Endothelial cell of umbilical vein (primary cell): ENCODE data around the gene GSTP1. TPM values are rescaled to one million over a fixed set of nuclear protein-coding genes. Genes with fewer than 3 reads are reported as not detected.

Experiments used
- BruUV-seq: library from RNA; stranded (reverse); fragments of 400-500 nt; replicated peaks from 2 replicates; lab custom pipeline; 2021; lab: Mats Ljungman, UMichigan
- CTCF ChIA-PET: fragments of 300-600, 350-600 bp; sonication (Branson Sonifier 250); formaldehyde crosslinking; loops from one replicate; lab custom pipeline; 2021; ENCODE audit warnings: antibody characterized with exemption, inconsistent platforms; lab: Charles Lee
- POLR2A ChIA-PET: fragments of 300-600, 350-600 bp; sonication (Branson Sonifier 250); formaldehyde crosslinking; loops from one replicate; lab custom pipeline; 2021; ENCODE audit warnings: antibody characterized with exemption, inconsistent platforms; lab: Charles Lee
- DNase-seq: peaks from one replicate; pipeline ENCODE4 v3.0.0-alpha.2; 2011; ENCODE audit warnings: low read depth, low spot score
- FAIRE-seq: peaks from 2 replicates; lab custom pipeline; 2011; peaks lifted over from hg19 to GRCh38; lab: Jason Lieb, UNC
- H2AFZ ChIP-seq: 2 replicates; pipeline ENCODE4 v1.6.0; 2012; ENCODE audit warnings: low read depth, low read length, control low read depth, inconsistent platforms
- H3K27ac ChIP-seq: 2 replicates; pipeline ENCODE4 v1.5.1; 2011; ENCODE audit warnings: low read depth, mild to moderate bottlenecking, control low read depth, low read length, moderate library complexity; ENCODE audit not compliant: insufficient read depth
- H3K27me3 ChIP-seq, 2 experiments: 2 replicates each; pipeline versions ENCODE4 v1.6.0 to v1.6.1; 2011; ENCODE audit warnings: low read length in 2 of 2, mixed read lengths in 1 of 2; ENCODE audit not compliant: control insufficient read depth in 2 of 2, insufficient read depth in 2 of 2
- H3K36me3 ChIP-seq, 2 experiments: 2 replicates in 1 of 2; 3 replicates in 1 of 2; pipeline ENCODE4 v1.5.1; 2011; ENCODE audit warnings: low read length in 2 of 2, mild to moderate bottlenecking in 1 of 2, moderate library complexity in 1 of 2; ENCODE audit not compliant: control insufficient read depth in 2 of 2, insufficient read depth in 2 of 2; ENCODE audit errors: extremely low read depth in 1 of 2
- H3K4me1 ChIP-seq: 3 replicates; pipeline ENCODE4 v1.5.1; 2011; ENCODE audit warnings: mild to moderate bottlenecking, low read length; ENCODE audit not compliant: control insufficient read depth, insufficient read depth; ENCODE audit errors: extremely low read depth
- H3K4me2 ChIP-seq: 2 replicates; pipeline ENCODE4 v1.6.1; 2011; ENCODE audit warnings: low read length, control low read depth, mixed read lengths; ENCODE audit not compliant: insufficient read depth
- H3K4me3 ChIP-seq, 3 experiments: fragments of 200-600 bp in 1 of 3; sonication (generic), shearing (Covaris generic) in 1 of 3; replicated peaks in 1 of 3; 2 replicates each; pipeline ENCODE4 v1.5.1; 2011 to 2016; ENCODE audit warnings: control low read depth in 3 of 3, low read length in 3 of 3, mild to moderate bottlenecking in 2 of 3, inconsistent platforms in 1 of 3, low read depth in 1 of 3, moderate library complexity in 1 of 3; ENCODE audit not compliant: insufficient read depth in 1 of 3
- H3K79me2 ChIP-seq: 2 replicates; pipeline ENCODE4 v1.6.0; 2012; ENCODE audit warnings: low read length, inconsistent platforms; ENCODE audit not compliant: control insufficient read depth, insufficient read depth
- H3K9ac ChIP-seq: replicated peaks from 2 replicates; pipeline ENCODE3; 2011; ENCODE audit warnings: low read length, control low read depth; ENCODE audit not compliant: insufficient read depth; ENCODE audit errors: extremely low read depth
- H3K9me1 ChIP-seq: replicated peaks from 3 replicates; pipeline ENCODE4 v1.6.0; 2011; ENCODE audit warnings: mild to moderate bottlenecking, low read length; ENCODE audit not compliant: control insufficient read depth, insufficient read depth; ENCODE audit errors: extremely low read depth
- H3K9me3 ChIP-seq: replicated peaks from 2 replicates; pipeline ENCODE4 v1.5.1; 2012; ENCODE audit warnings: low read length, inconsistent platforms; ENCODE audit not compliant: control insufficient read depth, insufficient read depth
- H4K20me1 ChIP-seq: replicated peaks from 2 replicates; pipeline ENCODE3; 2011; ENCODE audit warnings: mild to moderate bottlenecking, low read length; ENCODE audit not compliant: control insufficient read depth, insufficient read depth; ENCODE audit errors: extremely low read depth
- CTCF ChIP-seq, 2 donors: IDR thresholded peaks; 1 replicate in 1 of 2; 2 replicates in 1 of 2; pipeline ENCODE4 v1.5.1; 2011; ENCODE audit warnings: low read length in 2 of 2, mild to moderate bottlenecking in 2 of 2, moderate library complexity in 2 of 2, control low read depth in 1 of 2, inconsistent platforms in 1 of 2, low read depth in 1 of 2; ENCODE audit not compliant: insufficient read depth in 1 of 2; ENCODE audit errors: extremely low read depth in 1 of 2
- FOS ChIP-seq: IDR thresholded peaks from 2 replicates; pipeline ENCODE4 v1.6.1; 2011; ENCODE audit warnings: mild to moderate bottlenecking, low read length, moderate library complexity, borderline replicate concordance; ENCODE audit not compliant: insufficient read depth
- GATA2 ChIP-seq: IDR thresholded peaks from 2 replicates; pipeline ENCODE4 v1.7.0; 2011; ENCODE audit warnings: low read depth, mild to moderate bottlenecking, moderate library complexity, mixed read lengths, low read length; ENCODE audit not compliant: insufficient read length, insufficient read depth
- JUN ChIP-seq: IDR thresholded peaks from 2 replicates; pipeline ENCODE4 v1.6.1; 2011; ENCODE audit warnings: borderline replicate concordance, low read depth; ENCODE audit not compliant: insufficient read length, insufficient read depth
- MYC ChIP-seq: IDR thresholded peaks from one replicate; pipeline ENCODE4 v1.6.1; 2011; ENCODE audit warnings: mild to moderate bottlenecking, low read depth, low read length
- POLR2A ChIP-seq: IDR thresholded peaks from 2 replicates; pipeline ENCODE4 v1.6.1; 2012; ENCODE audit warnings: low read depth, mild to moderate bottlenecking, control low read depth, low read length
- POLR2AphosphoS5 ChIP-seq: IDR thresholded peaks from 2 replicates; pipeline ENCODE4 v1.6.1; 2012; ENCODE audit warnings: low read depth, mild to moderate bottlenecking, control low read depth, low read length, moderate library complexity; ENCODE audit not compliant: insufficient read depth
- dilution Hi-C: fragments of 300-500 bp; cut with MboI; formaldehyde crosslinking; loops from one replicate; pipeline ENCODE4 v1.15.0; 2019; ENCODE audit warnings: low sequenced_read_pairs; ENCODE audit not compliant: extremely low pct_ligation_motif_present
- intact Hi-C: fragments of 100-400 bp; cut with micrococcal nuclease; formaldehyde crosslinking; loops from one replicate; pipeline ENCODE4 v1.10.0; 2022
- polyA plus RNA-seq, 4 experiments: library from polyadenylated mRNA; depleted of rRNA in 3 of 4; stranded (reverse) in 3 of 4; unstranded in 1 of 4; fragments of >200 nt; gene quantifications; 2 replicates each; pipeline versions ENCODE4 v1.2.1 to v1.2.3, GENCODE V29; 2011 to 2012; ENCODE audit warnings: missing spikeins in 1 of 4
- total RNA-seq: library from RNA; stranded (reverse); gene quantifications from 2 replicates; pipeline ENCODE4 v1.2.3, GENCODE V29; 2021
- TF ChIP-seq, protein P1 (sequence below): IDR thresholded peaks from 2 replicates; pipeline ENCODE4 v1.6.1; 2011; ENCODE audit not compliant: insufficient read depth, insufficient read length

Gene GSTP1
- total and polyA plus RNA-seq, 2 donors (not counting 3 experiments of a cell fraction or from before 2014, with no cell fraction given): 962 to 2,277 TPM

- CTCF ChIA-PET: interaction anchor here (1.2 kb wide), 1 partner anchor 29 kb away, joined by 3 read pairs; no protein-coding TSS in a partner anchor
- Histone ChIP-seq H4K20me1 (no peaks in the 10 kb centered on the region), H3K4me3 (no peak overlapping the region), H3K27me3 (peaks cover 6% of the 10 kb centered on the region in 2 experiments), H3K9me3 (no peaks in the 10 kb centered on the region), H3K79me2 (no peaks in the 10 kb centered on the region), H3K36me3 (no peaks in the 10 kb centered on the region), H2AFZ (no peak overlapping the region), H3K9ac (no peak overlapping the region), H3K4me2 (no peak overlapping the region), H3K4me1 (no peaks in the 10 kb centered on the region), H3K27ac (no peak overlapping the region), H3K9me1 (no peaks in the 10 kb centered on the region)
- intact Hi-C loops (no loop called here), dilution Hi-C loops (no loop called here)
- no peak for TF ChIP-seq FOS
- TF ChIP-seq MYC: no peak
- TF ChIP-seq POLR2A: no peak
- TF ChIP-seq JUN: no peak
- TF ChIP-seq, protein P1, sequence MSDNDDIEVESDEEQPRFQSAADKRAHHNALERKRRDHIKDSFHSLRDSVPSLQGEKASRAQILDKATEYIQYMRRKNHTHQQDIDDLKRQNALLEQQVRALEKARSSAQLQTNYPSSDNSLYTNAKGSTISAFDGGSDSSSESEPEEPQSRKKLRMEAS: no peak
- no peak for TF ChIP-seq GATA2
- no peak for TF ChIP-seq POLR2AphosphoS5
- TF ChIP-seq CTCF (IDR thresholded peaks at IDR 0.05; ENCODE audit: extremely low read depth in 1 of 2, insufficient read depth in 1 of 2, low read depth in 1 of 2, low read length in 2 of 2): no peak
- FAIRE-seq: no peak
- DNase-seq: no peak
- POLR2A ChIA-PET: no interaction called here
- no TSS peak for BruUV-seq
These were observed 40.0 kb upstream of the GSTP1 start for GRCh38 chr11:67543585-67543984.
